T-helper 2 cell treated with Interferon-gamma antibody and Interleukin-4, amounts not matched to agents 5 μg/mL and 100 μg/mL, for 36 hours (primary cell): ENCODE data around the gene VPS37C.

ENCODE experiments used
- DNase-seq: peaks from one replicate; pipeline ENCODE4 v3.0.0; 2021; ENCODE audit warnings: low spot score
- H3K27ac Mint-ChIP-seq: one replicate; pipeline ENCODE4 v1.8.0; 2021; ENCODE audit warnings: mild to moderate bottlenecking, mixed read lengths
- H3K27me3 Mint-ChIP-seq: one replicate; pipeline ENCODE4 v1.8.0; 2021; ENCODE audit warnings: low read depth, mixed read lengths
- H3K36me3 Mint-ChIP-seq: one replicate; pipeline ENCODE4 v1.8.0; 2021; ENCODE audit warnings: low read depth, mixed read lengths
- H3K4me1 Mint-ChIP-seq: one replicate; pipeline ENCODE4 v1.8.0; 2021; ENCODE audit warnings: low read depth, mixed read lengths
- H3K4me3 Mint-ChIP-seq: one replicate; pipeline ENCODE4 v1.8.0; 2022; ENCODE audit warnings: mild to moderate bottlenecking, moderate library complexity, mixed read lengths
- H3K9me3 Mint-ChIP-seq: one replicate; pipeline ENCODE4 v1.8.0; 2021; ENCODE audit warnings: mixed read lengths

Gene VPS37C

DNA sequence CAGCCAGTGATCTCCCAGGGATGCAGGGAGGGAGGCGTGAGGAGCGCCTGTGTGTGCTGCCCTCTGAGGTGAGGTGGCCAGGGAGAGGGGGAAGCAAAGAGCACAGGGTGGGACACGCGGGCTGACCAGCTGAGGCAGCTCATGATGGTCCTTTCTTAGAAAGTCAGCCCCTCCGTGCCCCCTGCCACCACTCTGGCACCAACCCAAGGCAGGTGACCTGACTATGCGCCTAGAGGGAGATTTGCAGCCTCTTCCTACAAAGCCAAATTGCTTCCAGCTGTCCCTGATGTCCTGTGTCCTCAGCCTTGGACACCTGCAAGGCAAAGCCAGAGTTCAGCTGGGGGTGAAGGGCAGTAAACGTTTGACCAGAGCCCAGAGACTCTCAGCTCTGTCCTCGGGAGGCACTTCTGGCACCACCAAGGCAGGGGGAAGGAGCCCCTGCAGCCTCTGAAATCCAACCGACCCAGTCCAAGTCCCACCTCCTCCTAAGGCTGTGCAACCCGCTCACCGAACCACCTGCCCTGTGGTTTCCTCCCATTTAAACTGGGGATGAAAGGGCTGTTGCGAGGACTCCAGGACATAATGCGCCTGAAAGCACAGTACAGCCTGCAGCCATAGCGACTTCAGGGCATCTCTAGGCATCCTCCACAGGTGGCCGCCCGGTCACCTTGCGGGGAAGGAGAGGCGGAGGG lies 32.1 kb downstream of the VPS37C start:
- Mint-ChIP-seq H3K36me3 (peaks cover 37% of the 10 kb centered on the region), H3K4me3 (no peak overlapping the region)

DNA sequence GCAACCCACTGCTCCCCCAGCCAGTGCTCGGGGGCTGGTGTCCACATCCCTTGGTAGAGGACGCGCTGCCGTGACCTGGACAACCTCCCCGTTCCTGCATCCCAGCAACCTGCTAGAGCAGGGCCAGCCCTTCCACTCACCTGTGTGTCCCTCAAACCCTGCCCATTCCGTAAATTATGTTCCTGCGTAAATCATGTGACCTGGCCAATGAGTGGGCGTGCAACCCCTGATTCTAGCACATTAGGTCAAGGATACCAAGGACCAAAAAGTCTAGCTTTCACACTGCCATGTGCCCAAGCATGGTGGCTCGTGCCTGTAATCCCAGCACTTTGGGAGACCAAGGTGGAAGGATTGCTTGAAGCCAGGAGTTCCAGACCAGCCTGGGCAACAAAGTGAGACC lies 33.2 kb downstream of the VPS37C start:
- H3K4me1 Mint-ChIP-seq: peaks cover 18% of the 10 kb centered on the region
- H3K9me3 Mint-ChIP-seq: no peaks in the 10 kb centered on the region
- no peak overlapping the region for H3K4me3 Mint-ChIP-seq
- no peak for DNase-seq
- H3K27ac Mint-ChIP-seq: no peak overlapping the region
- H3K27me3 Mint-ChIP-seq: no peaks in the 10 kb centered on the region
- H3K36me3 Mint-ChIP-seq: peaks cover 45% of the 10 kb centered on the region

More for the DNA sequence above, 32.1 kb downstream of the VPS37C start:
- DNase-seq: no peak
- no peaks in the 10 kb centered on the region for H3K27me3 Mint-ChIP-seq
- no peaks in the 10 kb centered on the region for H3K9me3 Mint-ChIP-seq
- peak overlapping the region; percentile 79 for H3K27ac Mint-ChIP-seq
- peaks cover 18% of the 10 kb centered on the region for H3K4me1 Mint-ChIP-seq

DNA sequence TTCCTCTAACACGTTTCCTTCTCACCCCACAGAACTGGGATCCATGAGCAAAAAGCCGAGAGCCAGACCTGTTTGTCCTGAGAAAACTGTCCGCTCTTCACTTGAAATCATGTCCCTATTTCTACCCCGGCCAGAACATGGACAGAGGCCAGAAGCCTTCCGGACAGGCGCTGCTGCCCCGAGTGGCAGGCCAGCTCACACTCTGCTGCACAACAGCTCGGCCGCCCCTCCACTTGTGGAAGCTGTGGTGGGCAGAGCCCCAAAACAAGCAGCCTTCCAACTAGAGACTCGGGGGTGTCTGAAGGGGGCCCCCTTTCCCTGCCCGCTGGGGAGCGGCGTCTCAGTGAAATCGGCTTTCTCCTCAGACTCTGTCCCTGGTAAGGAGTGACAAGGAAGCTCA lies 35.0 kb downstream of the VPS37C start:
- Mint-ChIP-seq H3K9me3 (no peaks in the 10 kb centered on the region), H3K4me3 (no peak overlapping the region), H3K36me3 (peaks cover 63% of the 10 kb centered on the region), H3K4me1 (peaks cover 20% of the 10 kb centered on the region), H3K27me3 (no peaks in the 10 kb centered on the region), H3K27ac (no peak overlapping the region)
- no peak for DNase-seq

DNA sequence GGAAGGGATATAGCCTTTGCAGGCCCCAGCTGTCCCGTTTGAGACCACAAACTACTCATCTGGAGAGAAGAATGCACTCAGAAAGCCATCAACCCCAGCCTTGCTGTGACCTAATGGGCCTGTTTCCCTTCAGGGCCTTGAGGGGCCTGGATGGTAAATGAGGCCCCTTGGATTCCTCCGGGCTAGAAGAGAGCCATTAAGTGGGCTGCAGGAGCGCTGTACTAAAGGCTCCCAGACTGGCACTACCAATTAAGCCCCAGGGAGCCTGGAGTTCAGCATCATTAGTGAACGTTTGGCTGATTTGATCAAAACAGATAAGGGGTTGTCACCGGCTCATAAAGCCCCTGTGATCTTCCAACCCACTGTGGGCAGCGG lies 35.9 kb downstream of the VPS37C start:
- H3K4me1 Mint-ChIP-seq: peaks cover 22% of the 10 kb centered on the region
- no peaks in the 10 kb centered on the region for H3K9me3 Mint-ChIP-seq
- DNase-seq: no peak
- no peak overlapping the region for H3K4me3 Mint-ChIP-seq
- H3K27ac Mint-ChIP-seq: peak overlapping the region; percentile 6
- H3K27me3 Mint-ChIP-seq: no peaks in the 10 kb centered on the region
- H3K36me3 Mint-ChIP-seq: peaks cover 71% of the 10 kb centered on the region

GRCh38 chr11:61124574-61125309 lies 36.5 kb downstream of the VPS37C start:
- no peak for DNase-seq
- Mint-ChIP-seq H3K4me1 (peaks cover 24% of the 10 kb centered on the region), H3K4me3 (no peak overlapping the region), H3K27me3 (no peaks in the 10 kb centered on the region), H3K36me3 (peaks cover 75% of the 10 kb centered on the region), H3K9me3 (no peaks in the 10 kb centered on the region), H3K27ac (peak overlapping the region; percentile 11)

DNA sequence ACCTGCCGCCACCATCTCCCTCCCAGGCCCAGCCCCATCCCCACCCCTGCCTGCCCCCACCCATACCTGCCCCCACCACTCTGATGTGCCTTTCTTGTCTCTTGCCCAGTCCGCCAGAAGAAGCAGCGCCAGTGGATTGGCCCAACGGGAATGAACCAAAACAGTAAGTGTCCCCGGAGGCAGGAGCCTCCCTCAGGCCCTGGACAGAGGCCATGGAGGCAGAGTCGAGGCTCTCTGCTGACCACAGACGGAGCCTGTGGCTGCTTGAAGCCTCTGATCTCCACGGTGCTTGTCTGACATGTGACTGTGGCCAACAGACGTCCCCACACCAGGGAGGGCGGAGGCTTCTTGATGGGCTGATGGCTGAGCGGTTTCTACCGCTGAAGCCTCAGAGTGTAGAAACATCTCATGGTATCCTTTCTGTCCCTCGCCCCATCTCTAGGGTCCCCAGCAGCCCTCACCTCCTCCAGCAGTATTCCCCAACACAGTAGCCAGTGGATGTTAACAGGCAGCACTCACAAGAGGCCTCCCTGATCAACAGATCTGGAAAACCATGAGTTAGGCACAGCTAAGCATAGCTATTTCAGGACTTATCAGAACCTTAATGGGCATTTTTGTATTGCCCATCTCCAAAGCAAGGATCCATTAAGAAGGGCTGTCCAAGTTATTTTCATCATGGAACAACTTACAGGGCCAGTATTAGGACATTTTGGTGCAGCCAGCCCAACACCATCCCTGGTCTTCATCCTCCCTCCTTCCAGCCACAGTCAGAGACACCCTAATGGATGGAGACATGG lies 37.3 kb downstream of the VPS37C start:
- H3K27ac Mint-ChIP-seq: peak overlapping the region; percentile 36
- H3K27me3 Mint-ChIP-seq: no peaks in the 10 kb centered on the region
- no peaks in the 10 kb centered on the region for H3K9me3 Mint-ChIP-seq
- no peak overlapping the region for H3K4me3 Mint-ChIP-seq
- peaks cover 27% of the 10 kb centered on the region for H3K4me1 Mint-ChIP-seq
- H3K36me3 Mint-ChIP-seq: peaks cover 83% of the 10 kb centered on the region
- DNase-seq: no peak

- Mint-ChIP-seq H3K27ac (peak overlapping the region; percentile 41), H3K27me3 (no peaks in the 10 kb centered on the region), H3K4me3 (no peak overlapping the region), H3K9me3 (no peaks in the 10 kb centered on the region), H3K36me3 (peaks cover 88% of the 10 kb centered on the region), H3K4me1 (peaks cover 28% of the 10 kb centered on the region)
- no peak for DNase-seq
Observed at GRCh38 chr11:61122761-61123160, 38.5 kb downstream of the VPS37C start.

DNA sequence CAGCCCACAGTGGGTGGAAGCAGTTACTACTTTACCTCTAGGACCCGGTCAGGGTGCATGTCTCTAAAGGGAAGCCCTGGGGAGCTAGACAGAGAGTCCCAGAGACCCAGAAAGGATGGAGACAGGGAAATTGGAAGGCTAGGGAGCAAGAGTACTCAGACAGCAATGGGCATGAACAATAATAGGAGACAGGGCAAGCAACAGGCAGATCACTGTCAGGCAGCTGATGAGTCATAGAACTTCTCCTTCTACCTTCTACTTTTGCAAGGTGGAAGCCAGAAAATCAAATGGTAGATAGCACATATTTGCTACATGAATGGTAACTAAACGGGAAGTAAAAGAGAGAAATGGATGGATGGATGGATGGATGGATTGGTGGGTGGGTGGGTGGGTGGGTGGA lies 39.3 kb downstream of the VPS37C start:
- peak overlapping the region; percentile 72 for H3K27ac Mint-ChIP-seq
- peaks cover 83% of the 10 kb centered on the region for H3K36me3 Mint-ChIP-seq
- peaks cover 27% of the 10 kb centered on the region for H3K4me1 Mint-ChIP-seq
- H3K27me3 Mint-ChIP-seq: no peaks in the 10 kb centered on the region
- no peak for DNase-seq
- no peak overlapping the region for H3K4me3 Mint-ChIP-seq
- no peaks in the 10 kb centered on the region for H3K9me3 Mint-ChIP-seq

DNA sequence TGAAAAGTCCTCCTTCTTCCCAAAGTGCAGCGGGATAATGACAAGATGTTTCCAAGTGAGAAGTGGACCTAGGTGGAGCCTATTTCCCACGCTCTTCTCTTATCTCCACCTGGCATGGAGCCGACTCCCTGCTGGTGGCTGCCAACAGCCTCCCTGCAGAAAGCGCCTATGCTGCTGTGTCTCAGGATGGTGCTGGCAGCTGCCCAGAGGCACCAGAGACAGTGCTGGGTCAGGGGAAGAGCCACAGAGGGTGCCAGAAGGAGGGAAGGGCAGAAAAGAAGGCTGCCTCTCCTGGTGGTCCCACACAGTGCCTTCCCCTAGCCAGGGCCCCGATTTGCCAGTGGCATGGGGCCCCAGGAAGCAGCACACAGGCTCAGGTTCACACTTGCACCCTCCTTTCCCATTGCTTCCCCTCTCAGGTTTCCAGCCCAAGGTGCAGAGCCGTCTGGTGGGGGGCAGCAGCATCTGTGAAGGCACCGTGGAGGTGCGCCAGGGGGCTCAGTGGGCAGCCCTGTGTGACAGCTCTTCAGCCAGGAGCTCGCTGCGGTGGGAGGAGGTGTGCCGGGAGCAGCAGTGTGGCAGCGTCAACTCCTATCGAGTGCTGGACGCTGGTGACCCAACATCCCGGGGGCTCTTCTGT lies 39.9 kb downstream of the VPS37C start:
- Mint-ChIP-seq H3K4me3 (no peak overlapping the region), H3K27ac (peak overlapping the region; percentile 55), H3K27me3 (no peaks in the 10 kb centered on the region), H3K9me3 (no peaks in the 10 kb centered on the region), H3K36me3 (peaks cover 83% of the 10 kb centered on the region), H3K4me1 (peaks cover 32% of the 10 kb centered on the region)
- DNase-seq: no peak

DNA sequence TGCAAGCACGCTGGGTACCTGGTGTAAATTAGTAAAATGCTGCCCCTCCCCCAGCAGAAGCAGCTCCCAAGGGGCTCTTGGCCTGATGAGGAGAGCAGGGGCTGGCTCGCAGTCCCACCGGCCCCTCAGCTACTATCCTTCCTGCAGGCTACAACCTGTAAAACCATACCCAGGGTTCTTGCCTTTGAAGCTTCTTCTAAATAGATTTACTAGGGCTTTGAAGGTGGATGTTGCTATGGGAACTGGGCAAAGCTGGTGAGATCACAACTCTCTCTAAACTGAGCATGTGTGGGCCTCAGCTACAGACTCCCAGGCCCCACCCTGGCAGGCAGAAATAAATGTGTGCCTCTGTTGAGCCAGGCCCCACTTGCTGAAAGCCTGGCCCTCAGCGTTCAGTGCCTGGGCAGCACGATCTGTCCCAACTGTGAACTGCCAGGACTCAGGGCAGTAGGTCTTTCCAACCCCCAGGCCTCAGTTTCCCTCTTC lies 40.5 kb downstream of the VPS37C start:
- Mint-ChIP-seq H3K27me3 (no peaks in the 10 kb centered on the region), H3K9me3 (no peaks in the 10 kb centered on the region), H3K4me3 (no peak overlapping the region), H3K4me1 (peaks cover 32% of the 10 kb centered on the region), H3K36me3 (peaks cover 83% of the 10 kb centered on the region), H3K27ac (peak overlapping the region; percentile 55)
- DNase-seq: no peak

- no peak for DNase-seq
- peak overlapping the region; percentile 75 for H3K4me3 Mint-ChIP-seq
- H3K4me1 Mint-ChIP-seq: peaks cover 37% of the 10 kb centered on the region
- peak overlapping the region; percentile 84 for H3K27ac Mint-ChIP-seq
- no peaks in the 10 kb centered on the region for H3K9me3 Mint-ChIP-seq
- peaks cover 86% of the 10 kb centered on the region for H3K36me3 Mint-ChIP-seq
- H3K27me3 Mint-ChIP-seq: no peaks in the 10 kb centered on the region
Observed at GRCh38 chr11:61120099-61120705, 41.0 kb downstream of the VPS37C start.

DNA sequence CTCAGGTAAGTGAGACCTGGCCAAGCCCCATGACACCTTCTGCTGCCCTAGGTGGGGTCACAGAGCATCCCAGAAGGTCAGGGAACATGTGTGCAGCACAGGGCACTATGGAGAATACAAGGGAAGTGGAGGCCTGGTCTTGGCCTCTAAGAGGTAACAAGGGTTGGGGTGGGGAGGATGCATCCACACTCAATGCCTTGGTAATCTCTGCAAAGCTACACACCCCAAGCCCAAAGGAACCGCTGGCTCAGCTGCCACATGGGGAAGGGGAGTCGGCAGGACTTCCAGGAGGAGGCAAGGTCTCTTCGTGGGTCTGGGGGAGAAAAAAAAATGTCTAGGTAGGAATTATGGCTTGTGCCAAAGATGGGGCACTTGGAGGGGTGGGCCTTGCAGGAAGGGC lies 41.7 kb downstream of the VPS37C start:
- peak overlapping the region; percentile 75 for H3K4me3 Mint-ChIP-seq
- peak overlapping the region; percentile 84 for H3K27ac Mint-ChIP-seq
- peaks cover 89% of the 10 kb centered on the region for H3K36me3 Mint-ChIP-seq

DNA sequence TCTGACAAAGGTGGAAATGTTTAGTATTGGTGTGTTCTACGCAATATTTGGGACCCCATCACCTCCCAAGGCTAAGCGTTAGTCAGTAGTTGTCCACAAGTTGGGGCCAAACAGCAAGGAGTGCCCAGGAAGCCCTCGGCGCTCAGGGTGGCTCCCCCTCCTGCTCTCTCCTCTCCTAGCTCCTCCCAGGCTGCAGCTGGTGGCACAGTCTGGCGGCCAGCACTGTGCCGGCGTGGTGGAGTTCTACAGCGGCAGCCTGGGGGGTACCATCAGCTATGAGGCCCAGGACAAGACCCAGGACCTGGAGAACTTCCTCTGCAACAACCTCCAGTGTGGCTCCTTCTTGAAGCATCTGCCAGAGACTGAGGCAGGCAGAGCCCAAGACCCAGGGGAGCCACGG lies 42.2 kb downstream of the VPS37C start:
- H3K36me3 Mint-ChIP-seq: peaks cover 88% of the 10 kb centered on the region
- peak overlapping the region; percentile 75 for H3K4me3 Mint-ChIP-seq
- peaks cover 46% of the 10 kb centered on the region for H3K4me1 Mint-ChIP-seq
- H3K9me3 Mint-ChIP-seq: no peaks in the 10 kb centered on the region
- peak overlapping the region; percentile 55 for H3K27ac Mint-ChIP-seq
- no peak for DNase-seq
- no peaks in the 10 kb centered on the region for H3K27me3 Mint-ChIP-seq

More for the DNA sequence above, 41.7 kb downstream of the VPS37C start:
- H3K4me1 Mint-ChIP-seq: peaks cover 43% of the 10 kb centered on the region
- no peaks in the 10 kb centered on the region for H3K9me3 Mint-ChIP-seq
- DNase-seq: no peak
- no peaks in the 10 kb centered on the region for H3K27me3 Mint-ChIP-seq
